GM19193 (cell line): Measurements from ENCODE around the gene NT5DC1.

Source experiments
- POLR2A ChIP-seq: IDR thresholded peaks from 4 replicates; pipeline ENCODE4 v1.6.1; 2011; ENCODE audit not compliant: insufficient read depth, insufficient read length; ENCODE audit errors: extremely low read depth

NT5DC1 gene

DNA sequence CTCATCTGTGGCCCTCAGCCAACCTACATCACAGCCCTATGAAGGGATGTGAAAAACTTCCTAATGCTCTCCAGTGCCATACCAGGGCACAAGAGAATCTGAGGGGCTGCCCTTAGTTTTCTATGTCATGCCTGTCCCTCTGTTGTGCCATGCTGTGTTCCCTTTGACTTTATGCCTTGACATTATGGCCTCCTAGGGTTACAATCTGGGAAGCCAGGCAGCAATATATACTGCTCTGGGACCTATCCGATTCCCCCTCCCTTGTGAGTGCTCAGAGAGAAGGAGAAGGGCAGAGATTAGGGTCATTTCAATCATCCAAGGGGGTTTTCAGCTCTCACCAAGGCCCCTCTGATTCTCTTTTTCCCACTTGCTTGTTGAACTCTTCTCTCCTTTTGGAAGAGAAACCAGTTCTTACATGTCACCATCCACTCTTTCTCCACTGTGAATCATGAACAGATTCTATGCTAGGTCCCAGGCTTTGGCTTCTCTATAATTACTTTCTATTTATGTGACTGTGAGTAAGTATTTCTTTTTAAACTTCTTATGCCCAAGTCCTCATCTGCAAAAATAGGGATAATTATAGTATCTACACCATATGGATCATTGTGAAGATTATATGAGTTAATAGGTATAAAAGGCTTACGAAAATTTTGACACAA lies 25.8 kb upstream of the NT5DC1 start:
- TF ChIP-seq POLR2A = no peak

DNA sequence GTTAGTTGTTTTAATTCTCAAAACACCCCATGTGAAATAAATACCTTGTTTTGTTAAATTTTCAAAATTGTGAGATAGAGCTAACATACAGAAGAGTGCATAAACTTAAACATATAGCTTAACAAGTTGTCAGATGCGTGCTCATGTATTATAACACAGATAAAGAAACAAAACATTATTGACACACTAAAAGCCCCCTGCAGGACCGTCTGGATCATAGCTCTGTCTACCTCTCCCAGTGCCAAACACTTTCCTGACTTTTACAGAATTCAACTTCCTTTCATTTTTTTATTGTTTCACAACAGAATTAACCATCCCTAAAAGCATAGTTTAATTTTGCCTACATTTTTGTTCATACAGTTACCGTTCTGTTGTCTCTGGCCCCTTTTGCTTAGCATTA lies 22.1 kb upstream of the NT5DC1 start:
- no peak for TF ChIP-seq POLR2A

DNA sequence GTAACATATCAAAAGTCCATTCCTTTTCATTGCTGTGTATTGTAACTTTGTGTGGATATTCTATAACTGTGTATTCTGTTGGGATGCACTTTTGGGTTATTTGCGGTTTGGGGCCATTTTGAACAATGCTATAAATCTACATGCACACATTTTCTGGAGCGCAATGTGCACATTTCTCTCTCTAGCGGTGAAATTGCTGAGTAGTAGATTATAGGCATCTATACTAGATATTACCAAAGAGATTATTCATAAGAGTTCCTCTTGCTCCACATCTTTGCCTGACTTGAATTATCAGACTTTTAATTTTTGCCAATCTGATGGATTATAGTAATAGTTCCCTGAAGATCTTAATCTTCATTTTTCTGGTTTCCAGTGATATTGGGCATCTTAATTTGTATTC lies 21.7 kb upstream of the NT5DC1 start:
- TF ChIP-seq POLR2A = no peak

DNA sequence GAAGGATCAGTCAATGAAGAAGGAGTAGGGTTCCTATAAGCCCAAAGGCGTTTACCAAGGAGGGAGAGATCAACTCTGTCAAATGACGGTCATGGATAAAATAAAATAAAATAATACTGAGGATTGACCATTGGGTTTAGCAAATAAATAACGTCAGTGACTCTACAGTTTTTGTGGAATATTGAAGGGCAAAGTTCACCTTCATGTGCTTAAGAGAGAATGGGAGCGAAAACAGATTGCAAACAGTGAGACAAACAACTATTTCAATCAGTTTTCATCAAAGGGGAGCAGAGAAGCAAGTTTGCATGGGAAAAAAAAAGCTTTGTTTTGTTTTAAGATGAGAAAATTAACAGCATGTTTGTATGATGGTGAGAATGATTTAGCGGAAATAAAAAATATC lies 17.6 kb upstream of the NT5DC1 start:
- TF ChIP-seq POLR2A = no peak

DNA sequence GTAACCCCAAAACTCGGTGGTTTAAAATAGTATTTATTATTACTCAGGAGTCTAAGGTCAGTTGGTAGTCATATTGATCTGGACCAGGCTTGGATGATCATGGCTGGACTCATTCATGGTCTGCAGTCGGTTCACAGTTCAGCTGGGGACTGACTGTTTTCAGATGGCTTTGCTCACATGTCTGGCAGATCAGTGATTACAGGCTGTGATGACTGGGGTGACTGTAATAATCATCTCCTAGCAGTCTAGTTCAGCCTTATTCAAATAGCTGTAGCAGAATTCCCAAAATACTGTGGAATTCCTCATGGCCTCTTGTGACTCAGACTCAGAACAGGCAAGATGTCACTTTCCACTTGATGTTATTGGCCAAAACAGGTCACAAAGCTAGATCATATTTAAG lies 16.4 kb upstream of the NT5DC1 start:
- TF ChIP-seq POLR2A = no peak

DNA sequence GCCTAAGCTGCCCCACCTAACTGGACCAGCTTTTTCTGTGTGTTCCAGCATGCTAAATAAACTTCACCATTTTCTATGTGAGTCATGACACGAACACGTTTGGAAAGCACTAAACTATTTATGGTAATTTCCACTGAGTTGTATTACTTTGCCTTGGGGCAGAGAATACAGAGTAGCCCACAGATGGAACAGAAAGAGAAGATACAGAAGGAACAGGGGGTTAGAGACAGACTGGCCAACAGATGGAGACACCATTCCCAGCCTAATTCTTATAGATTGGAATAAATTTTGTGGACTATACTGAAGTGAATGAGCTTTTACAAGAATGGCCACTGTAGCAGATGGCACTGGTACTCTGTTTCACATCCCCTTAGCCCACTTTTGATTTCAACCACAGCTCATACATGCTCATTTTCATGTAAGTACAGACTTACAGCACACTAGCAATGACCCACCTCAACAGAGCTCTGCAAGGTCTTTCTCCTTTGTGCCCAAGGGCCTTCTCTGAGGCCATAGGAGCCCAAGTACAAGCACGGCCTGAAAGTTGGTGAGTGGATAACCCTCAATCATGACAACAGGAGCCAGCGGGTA lies 13.1 kb upstream of the NT5DC1 start:
- TF ChIP-seq POLR2A = peak; percentile 57

DNA sequence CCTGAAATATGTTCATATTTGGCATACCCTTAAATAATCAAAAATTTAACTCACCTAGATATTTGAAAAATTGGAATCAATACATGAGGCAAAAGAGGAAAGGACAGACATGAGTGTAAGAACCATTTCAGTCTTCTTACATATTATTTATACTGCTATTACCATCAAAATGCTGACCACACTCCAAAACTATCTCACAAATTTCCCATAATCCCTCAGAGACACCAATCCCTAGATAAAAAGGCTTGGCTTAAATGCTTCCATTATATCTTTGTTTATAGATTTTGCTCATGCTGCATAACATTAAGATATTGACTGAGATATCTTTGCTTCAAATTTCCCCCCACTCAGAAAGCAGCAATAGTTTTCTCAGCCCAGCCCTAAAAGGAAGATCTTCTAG lies 11.7 kb upstream of the NT5DC1 start:
- TF ChIP-seq POLR2A = no peak

DNA sequence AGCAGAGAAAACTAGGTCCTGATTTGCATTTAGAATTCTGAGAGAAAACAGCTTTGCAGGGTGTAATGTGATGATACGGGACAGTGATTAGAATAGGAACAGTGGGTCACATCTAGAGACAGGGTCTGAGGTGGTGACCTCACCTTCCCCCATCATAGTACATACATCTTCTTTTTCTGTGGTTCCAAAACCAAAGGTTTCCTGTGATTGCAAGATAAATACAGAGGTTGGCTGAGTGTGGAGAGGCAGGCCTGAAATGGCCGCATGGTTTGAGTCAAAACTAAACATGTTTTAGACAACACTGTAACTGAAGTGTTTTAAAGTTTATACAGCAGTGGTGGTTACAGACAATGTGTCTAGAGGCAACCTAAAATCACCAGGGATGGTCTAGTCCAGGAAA lies 10.4 kb upstream of the NT5DC1 start:
- no peak for TF ChIP-seq POLR2A

DNA sequence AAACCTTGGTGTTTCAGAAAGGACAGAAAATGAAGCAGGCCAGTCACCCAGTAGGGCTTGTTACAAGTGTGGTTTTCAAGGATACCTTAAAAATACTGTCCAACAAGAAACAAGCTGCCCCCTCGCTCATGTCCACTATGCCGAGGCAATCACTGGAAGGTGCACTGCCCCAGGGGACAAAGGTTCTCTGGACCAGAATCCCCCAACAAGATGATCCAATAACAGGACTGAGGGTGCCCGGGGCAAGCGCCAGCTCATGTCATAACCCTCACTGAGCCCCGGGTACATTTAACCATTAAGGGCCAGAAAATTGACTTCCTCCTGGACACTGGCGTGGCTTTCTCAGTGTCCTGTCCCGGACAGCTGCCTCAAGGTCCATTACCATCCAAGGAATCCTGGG lies 6.6 kb upstream of the NT5DC1 start:
- TF ChIP-seq POLR2A = no peak

DNA sequence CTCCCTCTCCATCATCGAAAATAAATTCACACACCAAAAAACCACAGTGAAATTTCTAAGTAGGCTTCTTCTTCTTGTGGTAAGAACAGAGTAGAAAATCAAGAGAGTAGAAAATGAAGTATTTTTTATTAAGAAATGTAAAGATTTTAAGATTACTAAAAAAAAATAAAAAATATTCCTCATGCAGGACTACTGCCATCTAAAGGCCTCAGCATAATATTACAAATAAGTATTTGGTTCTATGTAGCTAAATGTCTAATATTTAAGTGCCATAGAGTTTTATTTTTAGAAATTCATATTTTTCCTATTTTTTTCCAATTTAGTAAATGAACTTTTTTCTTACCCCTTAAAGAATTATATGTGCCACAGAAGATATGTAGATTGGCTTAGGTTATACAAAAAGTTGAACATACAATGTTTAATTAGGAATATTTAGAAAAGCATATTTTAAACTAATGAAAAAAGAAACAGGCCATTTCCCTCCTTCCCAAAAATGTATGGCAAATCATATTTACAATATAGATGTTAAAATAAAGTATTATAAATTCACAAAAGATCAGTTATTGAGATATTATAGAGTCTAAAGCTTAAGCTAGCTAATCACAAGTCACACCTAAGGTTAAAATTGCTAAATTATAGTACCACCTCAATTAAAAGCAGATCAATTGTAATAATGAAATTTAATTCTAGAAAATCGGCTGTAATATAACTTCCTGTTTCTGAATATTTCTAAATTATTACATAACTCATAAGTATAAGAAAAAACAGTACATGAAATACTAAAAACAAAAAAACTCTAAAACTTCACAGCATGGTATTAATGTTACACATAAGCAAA lies 3.5 kb upstream of the NT5DC1 start:
- no peak for TF ChIP-seq POLR2A

DNA sequence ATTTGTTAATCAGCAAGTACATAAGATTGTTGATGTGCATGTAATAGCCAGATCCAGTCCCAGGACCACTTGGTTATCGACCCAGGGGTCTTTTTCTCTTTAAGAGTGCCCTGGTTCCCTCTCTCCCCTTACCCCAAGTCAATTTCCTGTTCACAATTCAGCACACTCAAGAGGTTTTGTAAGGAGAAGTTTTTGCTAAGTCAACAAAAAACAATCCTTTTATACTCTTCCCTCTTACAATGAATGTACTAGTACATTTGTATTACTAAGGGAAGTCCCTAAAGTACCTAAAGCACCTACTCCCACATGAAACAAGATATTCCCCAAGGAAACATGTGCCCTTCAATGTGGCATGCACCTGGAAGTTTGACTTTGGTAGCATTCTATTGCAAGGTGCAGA lies 1.6 kb upstream of the NT5DC1 start:
- no peak for TF ChIP-seq POLR2A

DNA sequence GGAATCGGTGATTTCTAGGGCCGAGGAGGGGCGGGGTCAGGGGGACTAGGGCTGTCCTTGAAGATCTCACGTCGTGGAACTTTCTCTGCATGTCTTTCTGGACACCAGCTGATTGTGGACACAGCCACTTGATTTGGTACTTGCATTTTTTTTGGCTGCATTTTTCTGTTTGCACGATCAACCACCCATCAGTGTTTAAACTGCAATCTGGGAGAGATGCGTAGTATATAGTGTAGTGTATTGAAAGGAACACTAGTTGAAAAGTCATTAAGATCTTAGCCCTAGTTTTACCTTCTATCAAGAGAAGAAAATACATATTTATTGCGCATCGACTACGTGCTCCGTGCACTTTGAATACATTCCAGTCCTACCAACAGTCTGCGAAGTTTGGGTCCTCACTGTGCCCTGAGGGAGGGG lies 657 bp downstream of the NT5DC1 start:
- no peak for TF ChIP-seq POLR2A

DNA sequence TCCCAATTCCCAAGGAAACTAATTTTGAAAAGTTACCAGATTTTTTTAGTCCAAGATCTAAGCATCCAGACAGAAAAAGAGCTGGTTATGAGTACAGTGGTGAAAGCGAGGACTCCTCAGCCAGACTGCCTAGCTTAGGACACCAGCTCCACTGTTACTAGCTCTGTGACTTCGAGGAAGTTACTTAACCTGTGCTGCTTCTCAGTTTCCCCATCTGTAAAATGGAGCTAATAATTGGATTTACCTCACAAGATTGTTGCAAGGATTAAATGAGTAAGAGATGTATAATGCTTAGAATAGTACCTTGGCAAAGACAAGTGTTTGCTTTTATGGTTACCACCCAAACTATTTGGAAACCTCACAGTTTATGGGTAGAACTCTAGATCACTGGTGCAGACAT lies 1.1 kb downstream of the NT5DC1 start:
- TF ChIP-seq POLR2A = no peak

DNA sequence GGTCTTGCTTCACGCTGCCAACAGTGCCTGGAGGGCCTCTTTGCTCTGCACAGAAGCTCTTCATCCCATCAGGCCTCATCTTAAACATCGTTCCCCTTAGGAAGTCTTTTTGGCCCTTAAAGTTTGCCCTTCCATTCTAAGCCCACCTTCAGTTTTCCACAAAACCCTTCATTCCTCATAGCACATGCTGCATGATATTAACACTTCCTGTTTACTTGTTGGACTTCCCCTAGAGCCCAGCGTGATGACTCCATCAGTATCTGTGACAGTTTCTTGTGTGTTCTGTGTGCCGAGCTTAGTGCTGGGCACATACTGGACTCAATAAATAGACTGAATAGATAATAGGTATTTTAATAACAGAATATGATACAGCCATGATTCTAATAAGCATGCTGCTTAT lies 2.2 kb downstream of the NT5DC1 start:
- no peak for TF ChIP-seq POLR2A

DNA sequence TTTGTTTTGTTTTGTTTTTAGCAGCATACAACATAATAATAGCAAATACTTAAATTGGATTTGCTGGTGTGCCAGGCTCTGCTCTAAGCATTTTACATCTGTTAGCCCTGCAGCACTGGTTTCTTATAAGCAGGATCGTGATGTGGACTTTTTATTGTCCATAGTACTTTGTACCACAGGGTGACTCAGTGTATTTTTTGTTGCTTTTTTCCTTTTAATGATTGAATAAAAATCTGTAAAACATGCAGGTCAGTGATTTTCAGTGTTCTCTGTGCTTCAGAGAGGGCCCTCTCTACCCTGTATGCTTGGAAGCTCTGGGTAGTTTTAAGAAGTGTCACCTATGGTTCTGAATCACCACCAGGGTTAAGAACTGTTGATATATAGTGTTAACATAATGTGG lies 4.0 kb downstream of the NT5DC1 start:
- TF ChIP-seq POLR2A = no peak

DNA sequence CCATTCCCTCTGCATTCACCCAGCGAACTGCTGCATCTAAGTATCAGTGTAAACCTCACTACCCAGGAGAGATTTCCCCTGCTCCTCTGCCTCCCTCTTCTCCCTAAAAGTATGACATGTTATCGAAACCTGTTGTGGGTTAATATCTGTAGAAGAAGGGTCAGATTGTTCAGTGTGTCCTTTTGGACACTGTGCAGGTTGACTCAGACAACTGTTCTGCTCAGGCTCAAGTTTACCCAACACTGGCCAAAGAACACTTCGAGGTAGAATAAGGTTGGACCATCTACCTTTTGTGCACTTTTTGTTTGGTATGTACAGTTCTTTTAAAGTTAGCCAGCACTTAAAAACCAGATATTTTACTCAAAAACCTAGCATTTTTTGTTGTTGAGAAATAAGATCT lies 4.6 kb downstream of the NT5DC1 start:
- TF ChIP-seq POLR2A = no peak
